ENCODE data around the gene PGS1. TPM values are rescaled to one million over a fixed set of nuclear protein-coding genes. Genes with fewer than 3 reads are reported as not detected.

PGS1 gene
- polyA plus RNA-seq, 3 donors = 26.0 to 87.1 (median 28.0) TPM

DNA sequence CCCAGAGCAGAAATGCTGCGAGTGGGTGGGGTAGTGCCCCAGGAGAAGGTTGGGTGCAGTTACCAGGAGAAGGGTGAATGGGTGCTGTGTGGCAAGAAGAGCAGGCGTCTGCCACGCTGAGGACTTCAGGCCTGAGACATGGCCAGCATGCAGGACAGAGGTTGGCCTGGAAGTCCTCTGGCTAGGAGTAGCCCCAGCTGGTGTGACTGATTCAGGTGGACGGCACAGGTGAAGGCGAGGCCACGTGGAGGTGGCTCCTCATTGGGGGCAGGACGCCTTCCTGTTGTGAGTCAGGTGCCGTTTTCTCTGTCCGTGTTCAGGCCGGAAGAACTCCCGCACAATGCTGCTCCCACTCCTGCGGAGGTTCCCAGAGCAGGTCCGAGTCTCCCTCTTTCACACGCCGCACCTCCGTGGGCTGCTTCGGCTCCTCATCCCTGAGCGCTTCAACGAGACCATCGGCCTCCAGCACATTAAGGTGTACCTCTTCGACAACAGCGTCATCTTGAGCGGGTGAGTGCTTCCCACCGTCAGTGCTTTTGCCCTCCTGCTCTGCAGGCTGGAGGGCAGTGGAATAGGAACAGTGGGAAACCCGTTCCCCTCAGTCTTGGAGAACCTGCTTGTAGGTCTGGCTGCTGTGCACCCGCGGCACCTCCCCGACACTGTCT lies 20.7 kb downstream of the PGS1 start:
- Mint-ChIP-seq H3K9me3 (peaks cover 0 to 1% (median 0%) of the 10 kb centered on the region in 7 donors), H3K27ac (peak overlapping the region in 3 of 7 donors; percentile 31 to 70 (median 46)), H3K4me3 (no peak overlapping the region), H3K4me1 (peaks cover 17% of the 10 kb centered on the region), H3K36me3 (peaks cover 91 to 98% of the 10 kb centered on the region in 2 donors), H3K27me3 (ENCODE audit: low read depth in 3 of 3) (peaks cover 0 to 2% (median 0%) of the 10 kb centered on the region in 3 donors)
- Histone ChIP-seq H3K27ac (ENCODE audit: low read depth in 1 of 2, low read length in 2 of 2) (peak overlapping the region in 1 of 2 donors; percentile 32), H3K9me3 (replicated peaks in 1 of 2; ENCODE audit: control insufficient read depth in 1 of 2, insufficient read depth in 1 of 2, low read length in 2 of 2) (no peaks in the 10 kb centered on the region), H3K27me3 (ENCODE audit: control insufficient read depth in 2 of 2, insufficient read depth in 2 of 2, low read length in 2 of 2) (no peaks in the 10 kb centered on the region), H3K36me3 (replicated peaks in 1 of 2; ENCODE audit: control insufficient read depth in 1 of 2, insufficient read depth in 2 of 2, low read length in 2 of 2) (peaks cover 90 to 100% of the 10 kb centered on the region in 2 donors), H3K9ac (ENCODE audit: insufficient read depth, low read length, poor library complexity, severe bottlenecking) (no peak overlapping the region), H4K20me1 (ENCODE audit: insufficient read depth, low read length) (peaks cover 92% of the 10 kb centered on the region), H2AFZ (ENCODE audit: insufficient read depth, low read depth, low read length, poor library complexity, severe bottlenecking) (no peak overlapping the region), H3K79me2 (ENCODE audit: insufficient read depth, low read length) (peaks cover 68% of the 10 kb centered on the region), H3K4me1 (ENCODE audit: control insufficient read depth in 1 of 2, insufficient read depth in 2 of 2, low read length in 2 of 2) (peaks cover 4 to 6% of the 10 kb centered on the region in 2 donors), H3K4me3 (replicated peaks in 1 of 3; ENCODE audit: low read depth in 2 of 3, low read length in 3 of 3) (no peak overlapping the region), H3K4me2 (replicated peaks; ENCODE audit: extremely low read depth, low read length, poor library complexity, severe bottlenecking) (no peak overlapping the region)
- WGBS (ENCODE audit: insufficient coverage) = 87% methylated on average over 28 of the region's 28 CpGs
- DNase-seq = no peak
- TF ChIP-seq CTCF (IDR thresholded peaks at IDR 0.05) = no peak
- intact Hi-C loops (cut with micrococcal nuclease) = no loop called here

- intact Hi-C loops (cut with micrococcal nuclease) = no loop called here
- Histone ChIP-seq H3K9me3 (replicated peaks in 1 of 2; ENCODE audit: control insufficient read depth in 1 of 2, insufficient read depth in 1 of 2, low read length in 2 of 2) (no peaks in the 10 kb centered on the region), H3K36me3 (replicated peaks in 1 of 2; ENCODE audit: control insufficient read depth in 1 of 2, insufficient read depth in 2 of 2, low read length in 2 of 2) (peaks cover 92 to 100% of the 10 kb centered on the region in 2 donors), H2AFZ (ENCODE audit: insufficient read depth, low read depth, low read length, poor library complexity, severe bottlenecking) (no peak overlapping the region), H3K79me2 (ENCODE audit: insufficient read depth, low read length) (peaks cover 68% of the 10 kb centered on the region), H3K27ac (ENCODE audit: low read depth in 1 of 2, low read length in 2 of 2) (no peak overlapping the region), H3K4me1 (ENCODE audit: control insufficient read depth in 1 of 2, insufficient read depth in 2 of 2, low read length in 2 of 2) (peaks cover 4 to 6% of the 10 kb centered on the region in 2 donors), H4K20me1 (ENCODE audit: insufficient read depth, low read length) (peaks cover 93% of the 10 kb centered on the region), H3K4me3 (replicated peaks in 1 of 3; ENCODE audit: low read depth in 2 of 3, low read length in 3 of 3) (no peak overlapping the region), H3K27me3 (ENCODE audit: control insufficient read depth in 2 of 2, insufficient read depth in 2 of 2, low read length in 2 of 2) (no peaks in the 10 kb centered on the region), H3K4me2 (replicated peaks; ENCODE audit: extremely low read depth, low read length, poor library complexity, severe bottlenecking) (no peak overlapping the region), H3K9ac (ENCODE audit: insufficient read depth, low read length, poor library complexity, severe bottlenecking) (no peak overlapping the region)
- no peak for TF ChIP-seq CTCF (IDR thresholded peaks at IDR 0.05)
- no peak for DNase-seq
- WGBS (ENCODE audit: insufficient coverage) = 83% methylated on average over 6 of the region's 6 CpGs
- Mint-ChIP-seq H3K27me3 (ENCODE audit: low read depth in 3 of 3) (peaks cover 0 to 2% (median 0%) of the 10 kb centered on the region in 3 donors), H3K4me1 (peaks cover 17% of the 10 kb centered on the region), H3K36me3 (peaks cover 92 to 98% of the 10 kb centered on the region in 2 donors), H3K27ac (peak overlapping the region in 1 of 7 donors; percentile 54), H3K9me3 (peaks cover 0 to 2% (median 0%) of the 10 kb centered on the region in 7 donors), H3K4me3 (no peak overlapping the region)
Measured at GRCh38 chr17:78399693-78400144, 21.3 kb downstream of the PGS1 start.

Measured in CD14-positive monocyte (primary cell).